IMR-90 (cell line): ENCODE data around the gene RASGRF2. TPM values are rescaled to one million over a fixed set of nuclear protein-coding genes. Genes with fewer than 3 reads are reported as not detected.

Experiments
- ATAC-seq: fragments of 200-7000 bp; cut with Tn5 transposase; 2 replicates; pipeline ENCODE4 v1.9.1; 2020; ENCODE audit warnings: low read depth, mild to moderate bottlenecking, moderate library complexity
- BruUV-seq: library from RNA; stranded (reverse); fragments of 400-500 nt; replicated peaks from 2 replicates; lab custom pipeline; 2021; lab: Mats Ljungman, UMichigan
- CTCF ChIA-PET: fragments of 300-600 bp; formaldehyde crosslinking; extraction: SDS; loops from one replicate; lab custom pipeline; 2021; ENCODE audit warnings: antibody characterized with exemption; lab: Yijun Ruan, JAX
- POLR2A ChIA-PET: fragments of 300-600 bp; sonication (Branson Sonifier 250); formaldehyde crosslinking; loops from one replicate; lab custom pipeline; 2022; ENCODE audit warnings: antibody characterized with exemption; ENCODE audit not compliant: unreplicated experiment; lab: Charles Lee
- DNase-seq: peaks from one replicate; pipeline ENCODE4 v3.0.0; 2013
- H2AFZ ChIP-seq: replicated peaks from 2 replicates; pipeline ENCODE3; 2013; ENCODE audit warnings: low read length, mild to moderate bottlenecking; ENCODE audit not compliant: poor library complexity
- H2AK5ac ChIP-seq: 2 replicates; pipeline ENCODE4 v1.6.1; 2013; ENCODE audit warnings: low read depth, low read length, inconsistent platforms
- H2AK9ac ChIP-seq: replicated peaks from 2 replicates; pipeline ENCODE3; 2013; ENCODE audit warnings: mild to moderate bottlenecking, low read depth, low read length, moderate library complexity; ENCODE audit not compliant: poor library complexity
- H2BK120ac ChIP-seq: 2 replicates; pipeline ENCODE4 v1.6.1; 2013; ENCODE audit warnings: low read depth, low read length, inconsistent platforms
- H2BK15ac ChIP-seq: 3 replicates; pipeline ENCODE4 v1.6.1; 2013; ENCODE audit warnings: low read depth, low read length, inconsistent platforms
- H2BK20ac ChIP-seq: 2 replicates; pipeline ENCODE4 v1.6.1; 2013; ENCODE audit warnings: low read depth, mild to moderate bottlenecking, inconsistent platforms, low read length, moderate library complexity
- H2BK5ac ChIP-seq: 2 replicates; pipeline ENCODE4 v1.6.1; 2013; ENCODE audit warnings: mild to moderate bottlenecking, low read depth, low read length, inconsistent platforms; ENCODE audit not compliant: poor library complexity, severe bottlenecking
- H3K14ac ChIP-seq: replicated peaks from 2 replicates; pipeline ENCODE4 v1.6.1; 2013; ENCODE audit warnings: low read depth, low read length, inconsistent platforms
- H3K18ac ChIP-seq: 2 replicates; pipeline ENCODE4 v1.6.1; 2013; ENCODE audit warnings: low read depth, low read length, control low read depth
- H3K23ac ChIP-seq: 2 replicates; pipeline ENCODE4 v1.6.1; 2013; ENCODE audit warnings: low read depth, low read length, inconsistent platforms
- H3K27ac ChIP-seq: 2 replicates; pipeline ENCODE4 v1.5.1; 2013; ENCODE audit warnings: mild to moderate bottlenecking, control low read depth, low read length; ENCODE audit not compliant: insufficient read depth
- H3K27me3 ChIP-seq: 2 replicates; pipeline ENCODE4 v1.6.1; 2013; ENCODE audit warnings: low read length; ENCODE audit not compliant: control insufficient read depth, insufficient read depth
- H3K36me3 ChIP-seq: 2 replicates; pipeline ENCODE4 v1.6.1; 2013; ENCODE audit warnings: low read length, mixed read lengths; ENCODE audit not compliant: control insufficient read depth, insufficient read depth
- H3K4ac ChIP-seq: 2 replicates; pipeline ENCODE4 v1.6.1; 2013; ENCODE audit warnings: low read depth, low read length, inconsistent platforms
- H3K4me1 ChIP-seq: 2 replicates; pipeline ENCODE4 v1.6.1; 2013; ENCODE audit warnings: low read length, mixed read lengths; ENCODE audit not compliant: control insufficient read depth, insufficient read depth
- H3K4me2 ChIP-seq: 2 replicates; pipeline ENCODE4 v1.6.1; 2013; ENCODE audit warnings: low read depth, mild to moderate bottlenecking, control low read depth, low read length, moderate library complexity
- H3K4me3 ChIP-seq: 2 replicates; pipeline ENCODE4 v1.5.1; 2013; ENCODE audit warnings: low read depth, mild to moderate bottlenecking, control low read depth, low read length, moderate library complexity; ENCODE audit not compliant: insufficient read depth
- H3K56ac ChIP-seq: 2 replicates; pipeline ENCODE4 v1.6.1; 2013; ENCODE audit warnings: low read length, inconsistent platforms; ENCODE audit not compliant: insufficient read depth; ENCODE audit errors: extremely low read depth
- H3K79me1 ChIP-seq, 2 experiments: 2 replicates each; pipeline ENCODE4 v1.6.1; 2013; ENCODE audit warnings: low read length in 2 of 2, inconsistent platforms in 1 of 2, low read depth in 1 of 2
- H3K9ac ChIP-seq: 2 replicates; pipeline ENCODE4 v1.6.1; 2013; ENCODE audit warnings: low read depth, low read length, control low read depth
- H3K9me1 ChIP-seq: 2 replicates; pipeline ENCODE4 v1.6.1; 2013; ENCODE audit warnings: low read length, inconsistent platforms; ENCODE audit not compliant: insufficient read depth
- H3K9me3 ChIP-seq: 2 replicates; pipeline ENCODE4 v1.6.1; 2013; ENCODE audit warnings: low read length; ENCODE audit not compliant: control insufficient read depth, insufficient read depth
- H4K20me1 ChIP-seq: 2 replicates; pipeline ENCODE4 v1.6.1; 2013; ENCODE audit warnings: low read length, inconsistent platforms; ENCODE audit not compliant: insufficient read depth
- H4K5ac ChIP-seq: 2 replicates; pipeline ENCODE4 v1.6.1; 2013; ENCODE audit warnings: mild to moderate bottlenecking, low read depth, low read length, control low read depth
- H4K8ac ChIP-seq, 2 experiments: 2 replicates each; pipeline ENCODE4 v1.6.1; 2013; ENCODE audit warnings: low read depth in 2 of 2, low read length in 2 of 2, control low read depth in 1 of 2, inconsistent platforms in 1 of 2
- H4K91ac ChIP-seq: 2 replicates; pipeline ENCODE4 v1.6.1; 2013; ENCODE audit warnings: low read depth, low read length, inconsistent platforms; ENCODE audit not compliant: insufficient read depth
- ELK1 ChIP-seq: fragments of 150-350 bp; IDR thresholded peaks from 2 replicates; pipeline ENCODE4 v1.6.1; 2016; ENCODE audit warnings: low read depth, mild to moderate bottlenecking, low read length, moderate library complexity, borderline replicate concordance
- FOS ChIP-seq: fragments of 150-350 bp; IDR thresholded peaks from 2 replicates; pipeline ENCODE4 v1.6.1; 2016; ENCODE audit warnings: low read depth, low read length
- MAFK ChIP-seq: IDR thresholded peaks from 2 replicates; pipeline ENCODE4 v1.6.1; 2012; ENCODE audit warnings: low read depth, low read length, improper control_type of control experiment
- RFX5 ChIP-seq: IDR thresholded peaks from 2 replicates; pipeline ENCODE4 v1.8.0; 2012; ENCODE audit warnings: low read depth, mild to moderate bottlenecking, low read length, moderate library complexity
- WGBS, 2 experiments: methylation state at CpG; one replicate each; pipeline versions ENCODE4 v1.1.5 to v1.1.7; 2013; ENCODE audit warnings: missing lambda C conversion rate in 2 of 2; ENCODE audit not compliant: insufficient read length in 1 of 2; ENCODE audit errors: extremely low coverage in 2 of 2; 5-methylcytosine and 5-hydroxymethylcytosine counted together
- dilution Hi-C: fragments of 300-500 bp; cut with HindIII; formaldehyde crosslinking; loops from one replicate; pipeline ENCODE4 v1.14.3; 2018; ENCODE audit warnings: low sequenced_read_pairs; ENCODE audit not compliant: unreplicated experiment
- in situ Hi-C: fragments of 300-500 bp; cut with MboI; formaldehyde crosslinking; loops from 3 replicates; pipeline ENCODE4 v1.14.3; 2019; ENCODE audit warnings: low sequenced_read_pairs, inconsistent platforms, mixed read lengths
- intact Hi-C: fragments of 100-400 bp; cut with micrococcal nuclease; formaldehyde crosslinking; loops from 2 replicates; pipeline ENCODE4 v1.10.0; 2022
- polyA plus RNA-seq, 3 experiments: library from polyadenylated mRNA; depleted of rRNA; stranded (reverse); fragments of >200 nt; gene quantifications; 2 replicates each; pipeline ENCODE4 v1.2.3, GENCODE V29; 2012; ENCODE audit warnings: low replicate concordance in 1 of 3
- total RNA-seq: library from RNA; depleted of rRNA; stranded (reverse); fragments of >200 nt; gene quantifications from 2 replicates; pipeline ENCODE4 v1.2.3, GENCODE V29; 2012
- TF ChIP-seq, protein P1 (sequence below): fragments of 150-350 bp; IDR thresholded peaks from 2 replicates; pipeline ENCODE4 v1.6.1; 2017; ENCODE audit warnings: mild to moderate bottlenecking, antibody characterized with exemption, low read length, low read depth

The RASGRF2 gene
- total and polyA plus RNA-seq, 2 of the 4 experiments (the other 2 are of a cell fraction): 2.9 to 5.0 TPM

GRCh38 chr5:81230416-81230815 lies 270.3 kb downstream of the RASGRF2 start:
- CTCF ChIA-PET: no interaction called here
- POLR2A ChIA-PET: no interaction called here
- no peak overlapping the region for H4K91ac ChIP-seq
- H4K5ac ChIP-seq: no peak overlapping the region
- H3K4me2 ChIP-seq: no peak overlapping the region
- no peak overlapping the region for H3K14ac ChIP-seq
- no peak overlapping the region for H3K9ac ChIP-seq
- H3K56ac ChIP-seq: no peak overlapping the region
- H3K4me1 ChIP-seq: peaks cover 2% of the 10 kb centered on the region; the same call in 1 of the 2 replicates
- no peak overlapping the region for H2AK5ac ChIP-seq
- no peak overlapping the region for H2BK5ac ChIP-seq
- BruUV-seq: no TSS peak
- WGBS, 2 experiments: 90% methylated on average over 4 of the region's 8 CpGs; no CpG with 5 or more reads in 1 of the 2 experiments
- no peak for TF ChIP-seq ELK1
- no peak for TF ChIP-seq MAFK
- TF ChIP-seq, protein P1, sequence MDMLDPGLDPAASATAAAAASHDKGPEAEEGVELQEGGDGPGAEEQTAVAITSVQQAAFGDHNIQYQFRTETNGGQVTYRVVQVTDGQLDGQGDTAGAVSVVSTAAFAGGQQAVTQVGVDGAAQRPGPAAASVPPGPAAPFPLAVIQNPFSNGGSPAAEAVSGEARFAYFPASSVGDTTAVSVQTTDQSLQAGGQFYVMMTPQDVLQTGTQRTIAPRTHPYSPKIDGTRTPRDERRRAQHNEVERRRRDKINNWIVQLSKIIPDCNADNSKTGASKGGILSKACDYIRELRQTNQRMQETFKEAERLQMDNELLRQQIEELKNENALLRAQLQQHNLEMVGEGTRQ: no peak
- no peak for TF ChIP-seq FOS
- no peak for TF ChIP-seq RFX5
- H4K8ac ChIP-seq: no peak overlapping the region
- H3K36me3 ChIP-seq: peaks cover 5% of the 10 kb centered on the region; the same call in 1 of the 2 replicates
- peaks cover 12% of the 10 kb centered on the region; the same call in 1 of the 2 replicates for H3K9me1 ChIP-seq
- no peak overlapping the region for H2BK15ac ChIP-seq
- no peak overlapping the region for H3K4me3 ChIP-seq
- H2AFZ ChIP-seq: no peak overlapping the region
- DNase-seq (no peak), ATAC-seq (no peak)
- H3K27me3 ChIP-seq: no peaks in the 10 kb centered on the region
- no peak overlapping the region for H3K18ac ChIP-seq
- H3K27ac ChIP-seq: no peak overlapping the region
- H3K9me3 ChIP-seq: no peaks in the 10 kb centered on the region
- H3K4ac ChIP-seq: no peak overlapping the region
- intact Hi-C loops (no loop called here), dilution Hi-C loops (no loop called here), in situ Hi-C loops (no loop called here)
- H4K20me1 ChIP-seq: no peaks in the 10 kb centered on the region
- no peak overlapping the region for H3K23ac ChIP-seq
- no peak overlapping the region for H2BK20ac ChIP-seq
- no peak overlapping the region for H2AK9ac ChIP-seq
- H2BK120ac ChIP-seq: no peak overlapping the region
- no peaks in the 10 kb centered on the region for H3K79me1 ChIP-seq
